SH-SY5Y (cell line): Measurements from ENCODE around the gene TMED4.

Experiments used
- GATA2 ChIP-seq: IDR thresholded peaks from 2 replicates; pipeline ENCODE4 v1.6.1; 2011; ENCODE audit warnings: mild to moderate bottlenecking, low read depth, low read length
- GATA3 ChIP-seq: IDR thresholded peaks from 2 replicates; pipeline ENCODE4 v1.6.1; 2011; ENCODE audit warnings: low read depth, mild to moderate bottlenecking, low read length, moderate library complexity

DNA sequence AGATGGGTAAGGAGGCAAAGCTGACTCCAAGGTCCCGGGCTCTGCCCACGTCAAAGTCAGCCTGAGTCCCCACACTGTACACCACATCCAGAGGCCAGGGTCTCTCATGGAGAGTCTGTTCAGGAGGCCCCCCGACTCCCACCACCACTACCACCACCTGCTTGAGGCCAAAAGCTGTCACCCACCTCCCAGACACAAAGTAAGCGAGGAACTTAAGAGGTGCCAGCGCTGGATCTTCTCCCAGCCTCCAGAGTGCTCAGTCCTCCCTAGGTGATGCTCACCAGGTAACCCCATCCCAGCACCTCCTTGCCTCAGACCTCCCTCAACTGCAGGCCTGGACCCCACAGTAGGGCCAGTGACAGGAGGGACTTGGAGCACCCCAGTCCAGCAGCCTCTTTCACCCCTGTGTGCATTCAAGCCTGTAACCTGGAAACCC, 41.4 kb downstream of the TMED4 start:
- TF ChIP-seq GATA2: no peak
- no peak for TF ChIP-seq GATA3
